RWPE1 (cell line): ENCODE measurements around the gene TMEM184C.
A peak's percentile ranks its signal among the peaks of the same experiment; 100 is the strongest.

Experiments
- CTCF ChIA-PET: fragments of 350-600 bp; sonication (Branson Sonifier 250); formaldehyde crosslinking; extraction: SDS; loops from one replicate; lab custom pipeline; 2021; lab: Yijun Ruan, JAX
- POLR2A ChIA-PET: fragments of 400-600 bp; formaldehyde crosslinking; extraction: SDS; loops from one replicate; lab custom pipeline; 2020; ENCODE audit warnings: antibody characterized with exemption; ENCODE audit not compliant: low non-redundant PET; lab: Yijun Ruan, JAX
- DNase-seq: peaks from one replicate; pipeline ENCODE4 v3.0.0; 2012; ENCODE audit warnings: low spot score
- H3K27ac ChIP-seq: fragments of 450-650 bp; 2 replicates; pipeline ENCODE4 v1.5.1; 2017
- CTCF ChIP-seq: fragments of 450-650 bp; conservative IDR thresholded peaks from 2 replicates; pipeline ENCODE4 v1.5.1; 2017; ENCODE audit warnings: low read depth, mild to moderate bottlenecking

The TMEM184C gene

GRCh38 chr4:147607471-147607870 lies 9.7 kb upstream of the TMEM184C start:
- POLR2A ChIA-PET: no interaction called here
- no peak for TF ChIP-seq CTCF
- no peak for DNase-seq
- CTCF ChIA-PET: no interaction called here
- H3K27ac ChIP-seq: no peak overlapping the region

GRCh38 chr4:147610686-147611085 lies 6.5 kb upstream of the TMEM184C start:
- DNase-seq: no peak
- no peak for TF ChIP-seq CTCF
- CTCF ChIA-PET: interaction anchor here (0.5 kb wide), 1 partner anchor 31 kb away, joined by 3 read pairs; no protein-coding TSS in a partner anchor
- no peak overlapping the region for H3K27ac ChIP-seq
- POLR2A ChIA-PET: no interaction called here

- TF ChIP-seq CTCF: no peak
- POLR2A ChIA-PET: interaction anchor here (0.5 to 1.2 kb wide), 3 partner anchors 32 to 261 kb away, joined by 4 to 7 read pairs (median 7); partner anchors contain the start of gene PRMT9
- peak overlapping the region; percentile 85; the same call in 1 of the 2 replicates for H3K27ac ChIP-seq
- CTCF ChIA-PET: interaction anchor here (0.7 to 1.4 kb wide), 2 partner anchors 250 to 433 kb away, joined by 3 to 4 read pairs; no protein-coding TSS in a partner anchor
- DNase-seq: no peak
Observed at GRCh38 chr4:147616849-147617172, 386 bp upstream of the TMEM184C start.

- CTCF ChIA-PET: interaction anchor here (0.6 to 0.8 kb wide), 2 partner anchors 248 to 249 kb away, joined by 3 read pairs; no protein-coding TSS in a partner anchor
- peak; percentile 24 for DNase-seq
- POLR2A ChIA-PET: interaction anchor here (1.0 to 1.2 kb wide), 2 partner anchors 31 to 66 kb away, joined by 4 to 7 read pairs; partner anchors contain the start of gene PRMT9
- H3K27ac ChIP-seq: peak overlapping the region; percentile 85
- TF ChIP-seq CTCF: no peak
Observed at GRCh38 chr4:147617841-147618691, 869 bp downstream of the TMEM184C start.

GRCh38 chr4:147620315-147620714 lies 3.1 kb downstream of the TMEM184C start:
- no peak overlapping the region for H3K27ac ChIP-seq

GRCh38 chr4:147625733-147626132 lies 8.5 kb downstream of the TMEM184C start:
- DNase-seq: no peak
- POLR2A ChIA-PET: no interaction called here
- no peak overlapping the region for H3K27ac ChIP-seq
- CTCF ChIA-PET: no interaction called here
- no peak for TF ChIP-seq CTCF

More at GRCh38 chr4:147620315-147620714, 3.1 kb downstream of the TMEM184C start:
- no peak for DNase-seq
- TF ChIP-seq CTCF: no peak
- CTCF ChIA-PET: no interaction called here
- POLR2A ChIA-PET: no interaction called here
